T1000 (cell line): Measurements from ENCODE around the gene SGK1.
"Not testable (repeated sequence)": the region's sequence is repeated elsewhere in the genome, so short reads cannot be mapped to it uniquely, and the experiment has no call there.

Experiments used
- DNase-seq: peaks from one replicate; lab custom pipeline; 2025; ENCODE audit warnings: mixed read lengths; lab: John Stamatoyannopoulos, UW

The SGK1 gene

GRCh38 chr6:134223796-134224420, 94.0 kb downstream of the SGK1 start:
- DNase-seq, result no peak

- DNase-seq, result no peak
Measured at GRCh38 chr6:134221250-134221649, 96.7 kb downstream of the SGK1 start.

GRCh38 chr6:134217798-134218140, 100.1 kb downstream of the SGK1 start:
- no peak for DNase-seq

- no peak for DNase-seq
Measured at GRCh38 chr6:134217105-134217797, 100.7 kb downstream of the SGK1 start.

- DNase-seq, result no peak
Measured at GRCh38 chr6:134216301-134217010, 101.5 kb downstream of the SGK1 start.

- DNase-seq, result not testable (repeated sequence)
Measured at GRCh38 chr6:134213410-134213809, 104.5 kb downstream of the SGK1 start.

- no peak for DNase-seq
Measured at GRCh38 chr6:134211297-134211696, 106.6 kb downstream of the SGK1 start.

- no peak for DNase-seq
Measured at GRCh38 chr6:134207421-134207820, 110.5 kb downstream of the SGK1 start.

GRCh38 chr6:134205366-134205765, 112.5 kb downstream of the SGK1 start:
- DNase-seq, result no peak

GRCh38 chr6:134204759-134205158, 113.2 kb downstream of the SGK1 start:
- DNase-seq, result not testable (repeated sequence)

- DNase-seq, result no peak
Measured at GRCh38 chr6:134204031-134204430, 113.9 kb downstream of the SGK1 start.

- no peak for DNase-seq
Measured at GRCh38 chr6:134201716-134202115, 116.2 kb downstream of the SGK1 start.

- DNase-seq, result no peak
Measured at GRCh38 chr6:134199848-134200606, 117.9 kb downstream of the SGK1 start.

- DNase-seq, result no peak
Measured at GRCh38 chr6:134198093-134198492, 119.8 kb downstream of the SGK1 start.

GRCh38 chr6:134197685-134198084, 120.2 kb downstream of the SGK1 start:
- DNase-seq, result not testable (repeated sequence)

GRCh38 chr6:134196568-134197193, 121.2 kb downstream of the SGK1 start:
- no peak for DNase-seq

- no peak for DNase-seq
Measured at GRCh38 chr6:134195985-134196384, 121.9 kb downstream of the SGK1 start.

- no peak for DNase-seq
Measured at GRCh38 chr6:134195164-134195906, 122.6 kb downstream of the SGK1 start.

GRCh38 chr6:134193536-134194498, 124.1 kb downstream of the SGK1 start:
- DNase-seq, result no peak

GRCh38 chr6:134192609-134193008, 125.3 kb downstream of the SGK1 start:
- not testable (repeated sequence) for DNase-seq
